SK-N-SH (cell line): Measurements from ENCODE around the gene BIRC7.

Experiments
- GABPA ChIP-seq: IDR thresholded peaks from 2 replicates; pipeline ENCODE4 v1.4.0; 2012; ENCODE audit warnings: low read depth, mild to moderate bottlenecking
- YY1 ChIP-seq: IDR thresholded peaks from 2 replicates; pipeline ENCODE4 v1.4.0; 2012; ENCODE audit warnings: low read depth, mild to moderate bottlenecking
- TF ChIP-seq, protein P1 (sequence below): fragments of 200-600 bp; sonication (generic); IDR thresholded peaks from 2 replicates; pipeline ENCODE4 v1.6.1; 2017; ENCODE audit warnings: antibody characterized with exemption, mild to moderate bottlenecking, moderate library complexity

DNA sequence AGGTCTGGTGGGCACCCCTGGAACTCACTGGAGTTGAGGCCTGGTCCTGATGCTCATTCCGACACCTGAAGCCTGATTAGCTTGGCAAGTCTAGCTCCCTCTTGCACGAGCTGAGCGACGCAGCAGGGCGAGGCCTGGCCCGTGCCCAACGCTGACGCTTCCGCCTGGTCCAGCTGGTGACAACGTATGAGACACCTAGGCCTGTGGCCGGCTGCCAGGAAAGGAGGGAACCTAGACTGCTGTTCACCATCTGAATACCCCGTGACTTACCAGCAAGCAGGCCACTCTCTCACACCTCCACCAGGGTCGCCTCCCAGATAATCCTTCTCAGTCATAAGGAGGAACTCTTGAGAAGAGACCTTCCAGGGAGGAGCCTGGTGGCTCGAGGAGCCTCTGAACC is 44.3 kb upstream of the BIRC7 start:
- no peak for TF ChIP-seq YY1
- TF ChIP-seq, protein P1, sequence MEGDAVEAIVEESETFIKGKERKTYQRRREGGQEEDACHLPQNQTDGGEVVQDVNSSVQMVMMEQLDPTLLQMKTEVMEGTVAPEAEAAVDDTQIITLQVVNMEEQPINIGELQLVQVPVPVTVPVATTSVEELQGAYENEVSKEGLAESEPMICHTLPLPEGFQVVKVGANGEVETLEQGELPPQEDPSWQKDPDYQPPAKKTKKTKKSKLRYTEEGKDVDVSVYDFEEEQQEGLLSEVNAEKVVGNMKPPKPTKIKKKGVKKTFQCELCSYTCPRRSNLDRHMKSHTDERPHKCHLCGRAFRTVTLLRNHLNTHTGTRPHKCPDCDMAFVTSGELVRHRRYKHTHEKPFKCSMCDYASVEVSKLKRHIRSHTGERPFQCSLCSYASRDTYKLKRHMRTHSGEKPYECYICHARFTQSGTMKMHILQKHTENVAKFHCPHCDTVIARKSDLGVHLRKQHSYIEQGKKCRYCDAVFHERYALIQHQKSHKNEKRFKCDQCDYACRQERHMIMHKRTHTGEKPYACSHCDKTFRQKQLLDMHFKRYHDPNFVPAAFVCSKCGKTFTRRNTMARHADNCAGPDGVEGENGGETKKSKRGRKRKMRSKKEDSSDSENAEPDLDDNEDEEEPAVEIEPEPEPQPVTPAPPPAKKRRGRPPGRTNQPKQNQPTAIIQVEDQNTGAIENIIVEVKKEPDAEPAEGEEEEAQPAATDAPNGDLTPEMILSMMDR, result no peak
- TF ChIP-seq GABPA, result no peak
